HepG2 (cell line): ENCODE measurements around the gene RAB17. TPM values are rescaled to one million over a fixed set of nuclear protein-coding genes. Genes with fewer than 3 reads are reported as not detected.

ENCODE experiments used
- AKAP8 ChIP-seq: sonication (generic); formaldehyde crosslinking; IDR thresholded peaks from 2 replicates; pipeline ENCODE4 v1.5.1; 2020; ENCODE audit warnings: mild to moderate bottlenecking, missing genetic modification reagents
- ATF6 ChIP-seq: sonication (generic); formaldehyde crosslinking; conservative IDR thresholded peaks from 2 replicates; pipeline ENCODE4 v1.4.0; 2020; ENCODE audit warnings: missing genetic modification reagents
- CSRNP2 ChIP-seq: sonication (generic); formaldehyde crosslinking; conservative IDR thresholded peaks from 2 replicates; pipeline ENCODE4 v1.8.0; 2022; ENCODE audit warnings: low read depth, missing genetic modification reagents
- E2F1 ChIP-seq: sonication (generic); formaldehyde crosslinking; IDR thresholded peaks from 2 replicates; pipeline ENCODE4 v1.5.0; 2020; ENCODE audit warnings: missing genetic modification reagents
- RAD51 ChIP-seq: fragments of 450-650 bp; IDR thresholded peaks from 2 replicates; pipeline ENCODE4 v1.6.1; 2016; ENCODE audit warnings: borderline replicate concordance
- RXRB ChIP-seq: IDR thresholded peaks from 2 replicates; pipeline ENCODE4 v1.6.1; 2016; ENCODE audit warnings: borderline replicate concordance, missing genetic modification reagents, missing compliant biosample characterization
- SAFB2 ChIP-seq: sonication (generic); formaldehyde crosslinking; IDR thresholded peaks from 2 replicates; pipeline ENCODE4 v1.5.1; 2020; ENCODE audit warnings: missing genetic modification reagents, low read depth, mild to moderate bottlenecking, borderline replicate concordance
- SKI ChIP-seq: fragments of 450-650 bp; IDR thresholded peaks from one replicate; pipeline ENCODE4 v1.6.1; 2018; ENCODE audit warnings: mild to moderate bottlenecking; ENCODE audit not compliant: partially characterized antibody
- TIGD3 ChIP-seq: sonication (generic); formaldehyde crosslinking; IDR thresholded peaks from 2 replicates; pipeline ENCODE4 v1.5.1; 2020; ENCODE audit warnings: mild to moderate bottlenecking, missing genetic modification reagents, borderline replicate concordance
- ZBTB3 ChIP-seq: sonication (generic); formaldehyde crosslinking; IDR thresholded peaks from 2 replicates; pipeline ENCODE4 v1.4.0; 2020; ENCODE audit warnings: low read depth, mild to moderate bottlenecking, moderate library complexity, missing genetic modification reagents, borderline replicate concordance
- ZFP36L1 ChIP-seq: sonication (generic); formaldehyde crosslinking; IDR thresholded peaks from 2 replicates; pipeline ENCODE4 v1.8.0; 2022; ENCODE audit warnings: mild to moderate bottlenecking, missing genetic modification reagents, moderate library complexity
- ZNF207 ChIP-seq: fragments of 450-650 bp; IDR thresholded peaks from 2 replicates; pipeline ENCODE4 v1.6.1; 2016; ENCODE audit warnings: antibody characterized with exemption, borderline replicate concordance
- ZNF549 ChIP-seq: sonication (generic); formaldehyde crosslinking; IDR thresholded peaks from 2 replicates; pipeline ENCODE4 v1.5.0; 2020; ENCODE audit warnings: missing genetic modification reagents
- ZNF589 ChIP-seq: sonication (generic); formaldehyde crosslinking; conservative IDR thresholded peaks from 2 replicates; pipeline ENCODE4 v1.8.0; 2022; ENCODE audit warnings: mild to moderate bottlenecking, moderate library complexity, missing genetic modification reagents
- ZNF598 ChIP-seq: sonication (generic); formaldehyde crosslinking; IDR thresholded peaks from 2 replicates; pipeline ENCODE4 v1.5.1; 2020; ENCODE audit warnings: mild to moderate bottlenecking, missing genetic modification reagents, borderline replicate concordance
- ZNF709 ChIP-seq: sonication (generic); formaldehyde crosslinking; IDR thresholded peaks from 2 replicates; pipeline ENCODE4 v1.5.0; 2020; ENCODE audit warnings: mild to moderate bottlenecking, missing genetic modification reagents
- ZNF724P ChIP-seq: sonication (generic); formaldehyde crosslinking; IDR thresholded peaks from 2 replicates; pipeline ENCODE4 v1.8.0; 2022; ENCODE audit warnings: missing genetic modification reagents, borderline replicate concordance
- polyA plus RNA-seq, 8 experiments: library from polyadenylated mRNA; depleted of rRNA in 3 of 8; stranded (reverse) in 7 of 8; unstranded in 1 of 8; fragments of >200 nt; fragmentation: Illumina TruSeq in 4 of 8; extraction: Trizol in 4 of 8; gene quantifications; 2 replicates each; pipeline versions ENCODE4 v1.2.1 to v1.2.3, GENCODE V29; 2011 to 2016; ENCODE audit warnings: low read depth in 4 of 8, missing spikeins in 1 of 8, mixed read lengths in 1 of 8; ENCODE audit not compliant: insufficient read depth in 1 of 8
- total RNA-seq, 5 experiments: library from RNA; depleted of rRNA; stranded (reverse); fragments of >200 nt; fragmentation: Illumina TruSeq; extraction: Trizol; gene quantifications; 2 replicates each; pipeline ENCODE4 v1.2.3, GENCODE V29; 2016; ENCODE audit warnings: low read depth in 1 of 5
- TF ChIP-seq, protein P1 (sequence below): sonication (generic); formaldehyde crosslinking; IDR thresholded peaks from 2 replicates; pipeline ENCODE4 v1.9.0; 2021; ENCODE audit warnings: missing genetic modification reagents, mild to moderate bottlenecking, borderline replicate concordance
- TF ChIP-seq, protein P2 (sequence below): sonication (generic); formaldehyde crosslinking; IDR thresholded peaks from 2 replicates; pipeline ENCODE4 v1.5.1; 2020; ENCODE audit warnings: mild to moderate bottlenecking, missing genetic modification reagents, moderate library complexity

The RAB17 gene
- total and polyA plus RNA-seq, 2 of the 13 experiments (the other 11 are each of a cell fraction or from before 2014, with no cell fraction given) = 68.0 to 124 TPM

DNA sequence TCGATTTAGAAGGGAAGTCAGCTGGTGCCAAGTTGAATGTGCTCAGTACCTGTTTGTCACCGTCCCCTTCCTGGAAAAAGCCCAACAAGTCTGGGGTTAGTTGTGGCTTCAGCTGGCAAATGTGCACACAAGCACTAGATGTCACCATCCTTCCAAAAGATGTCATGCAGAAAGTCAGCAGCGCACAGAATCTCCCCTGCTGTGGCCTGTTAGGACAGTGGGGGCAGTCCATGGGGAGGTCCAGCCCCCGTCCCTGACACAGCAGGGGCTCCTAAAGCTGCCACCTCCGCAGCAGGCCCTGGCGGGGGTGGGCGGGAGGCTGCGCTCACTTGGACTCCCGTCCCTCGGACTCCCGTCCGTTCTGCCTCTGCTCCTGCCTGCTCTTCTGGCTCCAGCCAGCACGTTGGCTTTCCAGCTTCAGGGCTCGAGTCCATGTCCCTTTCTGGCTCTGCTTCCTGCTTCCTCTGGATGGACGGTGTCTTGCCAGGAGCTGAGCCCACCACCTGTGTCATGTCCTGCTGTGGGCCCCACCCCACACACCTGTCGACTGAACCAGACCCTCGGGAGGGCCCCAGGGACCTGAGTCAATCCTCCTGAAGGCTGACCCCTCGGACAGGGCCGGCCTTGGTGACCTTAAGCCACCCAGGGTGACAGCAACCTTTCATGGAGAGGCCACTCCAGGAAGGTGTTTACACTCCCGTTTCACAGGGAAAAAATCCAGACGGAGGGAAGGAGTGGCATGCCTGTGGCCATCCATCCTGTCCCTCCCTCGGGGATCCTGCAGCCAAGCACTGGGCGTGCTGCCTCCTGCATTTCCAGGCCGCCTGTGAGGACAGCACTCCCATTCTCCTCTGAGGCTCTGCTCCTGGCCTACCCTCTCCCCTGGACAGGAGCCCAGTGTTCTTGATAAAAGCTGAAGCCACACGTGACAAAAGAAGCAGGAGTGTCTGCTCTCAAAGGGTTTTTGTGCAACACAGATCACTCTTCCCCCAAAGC lies 8.5 kb downstream of the RAB17 start (continued):
- TF ChIP-seq SKI (no peak), ZNF709 (CRISPR knock-in tag) (no peak), ZBTB3 (CRISPR knock-in tag) (no peak), CSRNP2 (CRISPR knock-in tag) (no peak), SAFB2 (CRISPR knock-in tag) (no peak), RAD51 (no peak), ZNF598 (CRISPR knock-in tag) (no peak), ZNF207 (no peak), TIGD3 (CRISPR knock-in tag) (no peak), ZFP36L1 (CRISPR knock-in tag) (no peak), E2F1 (CRISPR knock-in tag) (no peak), ZNF589 (CRISPR knock-in tag) (no peak), RXRB (CRISPR knock-in tag) (peak; percentile 82), ZNF724P (CRISPR knock-in tag) (no peak), ZNF549 (CRISPR knock-in tag) (no peak), ATF6 (CRISPR knock-in tag) (no peak), AKAP8 (CRISPR knock-in tag) (no peak; the same call in none of the 2 replicates)
- TF ChIP-seq, protein P1, sequence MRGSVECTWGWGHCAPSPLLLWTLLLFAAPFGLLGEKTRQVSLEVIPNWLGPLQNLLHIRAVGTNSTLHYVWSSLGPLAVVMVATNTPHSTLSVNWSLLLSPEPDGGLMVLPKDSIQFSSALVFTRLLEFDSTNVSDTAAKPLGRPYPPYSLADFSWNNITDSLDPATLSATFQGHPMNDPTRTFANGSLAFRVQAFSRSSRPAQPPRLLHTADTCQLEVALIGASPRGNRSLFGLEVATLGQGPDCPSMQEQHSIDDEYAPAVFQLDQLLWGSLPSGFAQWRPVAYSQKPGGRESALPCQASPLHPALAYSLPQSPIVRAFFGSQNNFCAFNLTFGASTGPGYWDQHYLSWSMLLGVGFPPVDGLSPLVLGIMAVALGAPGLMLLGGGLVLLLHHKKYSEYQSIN (CRISPR knock-in tag) = no peak
- TF ChIP-seq, protein P2, sequence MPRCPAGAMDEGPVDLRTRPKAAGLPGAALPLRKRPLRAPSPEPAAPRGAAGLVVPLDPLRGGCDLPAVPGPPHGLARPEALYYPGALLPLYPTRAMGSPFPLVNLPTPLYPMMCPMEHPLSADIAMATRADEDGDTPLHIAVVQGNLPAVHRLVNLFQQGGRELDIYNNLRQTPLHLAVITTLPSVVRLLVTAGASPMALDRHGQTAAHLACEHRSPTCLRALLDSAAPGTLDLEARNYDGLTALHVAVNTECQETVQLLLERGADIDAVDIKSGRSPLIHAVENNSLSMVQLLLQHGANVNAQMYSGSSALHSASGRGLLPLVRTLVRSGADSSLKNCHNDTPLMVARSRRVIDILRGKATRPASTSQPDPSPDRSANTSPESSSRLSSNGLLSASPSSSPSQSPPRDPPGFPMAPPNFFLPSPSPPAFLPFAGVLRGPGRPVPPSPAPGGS (CRISPR knock-in tag) = 0 out of 2 replicates have a peak, but pooled peaks have one; percentile 26
